Right renal cortex interstitium (tissue), 3 donors: ENCODE measurements around the gene IMMP2L. TPM values are rescaled to one million over a fixed set of nuclear protein-coding genes. Genes with fewer than 3 reads are reported as not detected.

ENCODE experiments used
- DNase-seq, 3 donors: peaks; one replicate each; pipeline ENCODE4 v3.0.0-alpha.2; 2013; ENCODE audit warnings: low read depth in 3 of 3, low spot score in 2 of 3
- polyA plus RNA-seq, 3 donors: library from polyadenylated mRNA; unstranded; fragments of 120-200 nt; gene quantifications; one replicate each; pipeline ENCODE4 v1.2.1, GENCODE V29; 2013; ENCODE audit not compliant: insufficient read length in 3 of 3

IMMP2L gene
- polyA plus RNA-seq, 3 donors, result 34.9 to 48.2 (median 45.7) TPM

GRCh38 chr7:111238886-111239285, 323.4 kb downstream of the IMMP2L start:
- no peak for DNase-seq

- DNase-seq, result no peak
Observed at GRCh38 chr7:111235709-111236108, 326.6 kb downstream of the IMMP2L start.

- no peak for DNase-seq
Observed at GRCh38 chr7:111232249-111233084, 329.8 kb downstream of the IMMP2L start.

GRCh38 chr7:111229916-111230315, 332.4 kb downstream of the IMMP2L start:
- DNase-seq, result no peak

GRCh38 chr7:111229181-111229740, 333.0 kb downstream of the IMMP2L start:
- no peak for DNase-seq

GRCh38 chr7:111228437-111228836, 333.9 kb downstream of the IMMP2L start:
- DNase-seq, result no peak

GRCh38 chr7:111226800-111227199, 335.5 kb downstream of the IMMP2L start:
- DNase-seq, result no peak

GRCh38 chr7:111224354-111225231, 337.7 kb downstream of the IMMP2L start:
- DNase-seq, result no peak

- no peak for DNase-seq
Observed at GRCh38 chr7:111223802-111224253, 338.5 kb downstream of the IMMP2L start.

GRCh38 chr7:111215550-111215949, 346.7 kb downstream of the IMMP2L start:
- no peak for DNase-seq

- no peak for DNase-seq
Observed at GRCh38 chr7:111212857-111213523, 349.3 kb downstream of the IMMP2L start.

- no peak for DNase-seq
Observed at GRCh38 chr7:111210996-111211395, 351.3 kb downstream of the IMMP2L start.

- no peak for DNase-seq
Observed at GRCh38 chr7:111210043-111210442, 352.2 kb downstream of the IMMP2L start.

GRCh38 chr7:111205251-111205650, 357.0 kb downstream of the IMMP2L start:
- no peak for DNase-seq

GRCh38 chr7:111202321-111202720, 360.0 kb downstream of the IMMP2L start:
- DNase-seq, result no peak

- no peak for DNase-seq
Observed at GRCh38 chr7:111199643-111200042, 362.6 kb downstream of the IMMP2L start.

GRCh38 chr7:111198255-111198654, 364.0 kb downstream of the IMMP2L start:
- no peak for DNase-seq

- DNase-seq, result no peak
Observed at GRCh38 chr7:111196655-111197054, 365.6 kb downstream of the IMMP2L start.

GRCh38 chr7:111192614-111193413, 369.5 kb downstream of the IMMP2L start:
- DNase-seq, result no peak

GRCh38 chr7:111190804-111191203, 371.5 kb downstream of the IMMP2L start:
- DNase-seq, result no peak
